NCI-H69 (cell line): ENCODE measurements around the gene CDH3.

Experiments used
- DNase-seq: peaks from one replicate; lab custom pipeline; 2025; lab: John Stamatoyannopoulos, UW

CDH3 gene

DNA sequence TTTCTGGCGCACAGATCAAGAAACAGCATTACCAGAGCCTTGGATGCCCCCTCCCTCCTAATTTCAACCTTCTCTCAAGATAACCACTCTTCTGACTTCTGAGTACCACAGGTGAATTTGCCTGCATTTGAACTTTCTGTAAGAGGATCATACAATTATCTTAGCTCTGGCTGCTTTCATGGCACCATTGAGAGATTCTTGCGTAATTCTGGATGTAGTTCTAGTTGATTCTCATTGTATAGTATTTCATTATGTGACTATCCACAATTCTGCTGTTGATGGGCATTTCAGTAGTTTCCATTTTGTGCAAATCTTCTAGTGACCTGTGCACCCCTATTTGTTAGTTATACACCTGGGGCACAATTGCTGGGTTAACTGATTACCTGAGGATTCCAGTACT lies 7.5 kb downstream of the CDH3 start:
- no peak for DNase-seq

- DNase-seq = no peak
Observed at GRCh38 chr16:68655806-68656205, 10.7 kb downstream of the CDH3 start.

DNA sequence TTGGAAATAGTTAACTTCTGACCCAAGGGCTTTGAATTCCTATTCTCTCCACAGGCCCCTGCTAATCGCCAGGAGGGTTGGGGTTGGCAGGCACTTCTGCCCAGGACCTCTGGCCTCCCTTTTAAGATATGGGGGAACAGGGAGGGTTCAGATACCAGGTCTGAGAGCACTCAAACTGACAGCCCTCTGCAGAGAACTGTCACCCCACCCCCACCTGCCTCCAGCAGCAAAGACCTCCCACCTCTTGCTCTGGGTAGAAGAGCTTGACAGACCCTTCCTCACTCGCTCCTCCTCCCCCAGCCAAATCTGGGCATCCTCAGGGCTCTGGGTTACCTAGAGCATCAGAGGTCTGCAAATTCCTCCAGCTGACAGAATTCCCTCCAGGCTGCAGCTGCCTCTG lies 11.6 kb downstream of the CDH3 start:
- no peak for DNase-seq

GRCh38 chr16:68658341-68658973 lies 13.3 kb downstream of the CDH3 start:
- no peak for DNase-seq

- DNase-seq = no peak
Observed at GRCh38 chr16:68658974-68659360, 13.9 kb downstream of the CDH3 start.

DNA sequence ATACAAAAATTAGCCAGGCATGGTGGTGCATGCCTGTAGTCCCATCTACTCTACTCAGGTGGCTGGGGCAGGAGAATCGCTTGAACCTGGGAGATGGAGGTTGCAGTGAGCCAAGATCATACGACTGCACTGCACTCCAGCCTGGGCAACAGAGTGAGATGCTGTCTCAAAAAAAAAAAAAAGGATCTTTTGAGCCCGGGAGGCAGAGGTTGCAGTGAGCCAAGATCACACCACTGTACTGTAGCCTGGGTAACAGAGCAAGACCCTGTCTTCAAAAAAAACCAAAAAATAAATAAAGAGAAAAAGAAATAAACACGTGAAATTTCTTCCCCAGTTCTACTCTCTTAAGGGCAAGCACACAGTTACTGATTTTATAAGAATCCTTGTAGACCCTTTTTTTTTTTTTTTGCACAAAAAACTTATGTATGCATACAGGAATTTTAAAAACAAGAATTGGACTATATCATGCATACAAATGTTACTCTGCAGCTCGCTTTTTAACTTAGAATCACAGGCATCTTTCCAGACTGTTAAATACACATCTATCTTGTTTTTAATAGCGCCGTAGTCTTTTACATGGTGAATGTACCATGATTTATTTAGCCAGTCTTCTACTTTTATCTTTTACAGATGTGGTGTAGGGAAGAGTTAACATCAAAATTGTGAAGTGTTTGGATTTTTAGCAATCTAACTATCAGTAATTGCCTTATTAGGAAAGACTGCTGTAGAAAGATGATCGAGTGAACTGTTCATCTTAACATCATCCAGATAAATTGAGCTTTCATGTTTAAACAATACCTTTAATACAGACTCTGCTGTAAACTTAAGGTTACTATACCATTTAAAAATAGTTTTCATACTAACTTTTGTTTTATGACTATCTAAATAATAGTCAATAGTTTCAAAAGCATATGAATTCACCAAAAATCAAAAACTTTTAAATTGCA lies 14.6 kb downstream of the CDH3 start:
- no peak for DNase-seq

- no peak for DNase-seq
Observed at GRCh38 chr16:68660359-68660795, 15.3 kb downstream of the CDH3 start.

DNA sequence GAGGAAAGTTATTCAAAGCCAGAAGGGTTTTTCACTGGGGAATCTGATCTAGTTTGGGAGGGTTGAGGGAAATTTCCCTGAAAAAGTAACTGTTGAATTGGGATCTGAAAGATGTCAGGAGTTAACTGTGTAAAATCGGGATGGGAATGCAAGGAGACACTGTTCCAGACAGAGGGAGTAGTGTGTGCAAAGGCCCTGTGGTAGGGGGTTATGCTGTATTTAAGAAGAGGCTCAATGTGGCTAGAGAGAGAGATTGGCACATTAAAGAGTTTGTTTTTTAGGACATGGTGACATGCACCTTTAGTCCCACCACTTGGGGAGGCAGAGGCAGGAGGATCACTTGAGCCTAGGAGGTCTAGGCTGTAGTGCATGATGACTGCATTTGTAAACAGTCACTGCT lies 16.9 kb downstream of the CDH3 start:
- no peak for DNase-seq

DNA sequence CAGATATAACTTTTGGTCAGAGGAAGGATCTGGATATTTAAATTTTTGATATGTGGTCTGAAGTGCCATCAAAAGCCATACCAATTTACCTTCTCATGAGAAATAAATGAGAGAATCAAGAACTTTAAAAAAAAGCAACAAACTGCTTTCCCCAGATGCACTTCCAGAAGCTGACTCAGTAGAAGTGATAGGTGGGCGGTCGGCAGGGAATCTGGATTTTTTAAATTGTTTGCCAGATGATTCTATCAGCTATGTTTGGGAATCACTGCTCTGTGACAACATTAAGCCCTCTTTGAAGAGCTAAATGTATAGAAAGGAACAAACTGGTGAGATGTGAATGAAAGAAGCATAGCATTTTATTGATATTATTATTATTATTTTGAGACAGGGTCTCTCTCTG lies 19.2 kb downstream of the CDH3 start:
- no peak for DNase-seq

DNA sequence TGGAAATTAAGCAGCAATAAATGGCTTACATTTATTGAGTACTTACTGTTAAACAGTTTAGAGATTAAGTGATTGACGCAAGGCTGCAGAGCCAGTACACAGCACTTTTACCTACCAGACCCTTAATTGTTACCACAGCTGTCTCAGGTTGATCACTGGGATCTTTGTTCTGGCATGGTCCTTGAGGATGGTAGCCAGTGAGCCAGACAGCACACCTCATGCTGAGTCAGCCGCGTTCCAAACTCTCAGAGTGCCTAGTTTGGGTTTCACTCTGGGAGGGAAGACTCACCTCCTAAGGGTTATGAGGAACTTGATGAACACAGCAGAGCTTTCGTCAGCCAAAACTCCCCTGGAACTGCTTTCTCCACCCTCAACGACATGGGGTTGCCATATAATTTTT lies 20.4 kb downstream of the CDH3 start:
- no peak for DNase-seq

DNA sequence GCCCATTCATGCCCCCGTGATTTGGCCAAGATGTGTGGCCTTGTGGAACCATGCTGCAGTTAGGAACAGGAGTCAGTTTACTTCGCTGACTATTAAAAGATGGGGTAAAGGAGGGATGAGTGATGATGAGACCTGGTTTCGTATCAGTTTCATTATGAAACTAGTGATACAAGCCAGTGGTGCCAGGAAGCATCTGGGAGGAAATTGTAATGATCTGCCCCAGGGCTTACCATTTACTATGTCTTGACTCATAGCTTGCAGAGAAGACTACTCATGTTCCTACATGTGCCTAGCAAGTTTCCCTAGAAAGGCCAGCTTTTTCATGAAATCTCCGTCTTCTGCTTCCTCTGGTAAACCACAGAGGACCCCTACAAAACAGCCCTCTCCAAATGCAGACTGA lies 23.2 kb downstream of the CDH3 start:
- DNase-seq = no peak

DNA sequence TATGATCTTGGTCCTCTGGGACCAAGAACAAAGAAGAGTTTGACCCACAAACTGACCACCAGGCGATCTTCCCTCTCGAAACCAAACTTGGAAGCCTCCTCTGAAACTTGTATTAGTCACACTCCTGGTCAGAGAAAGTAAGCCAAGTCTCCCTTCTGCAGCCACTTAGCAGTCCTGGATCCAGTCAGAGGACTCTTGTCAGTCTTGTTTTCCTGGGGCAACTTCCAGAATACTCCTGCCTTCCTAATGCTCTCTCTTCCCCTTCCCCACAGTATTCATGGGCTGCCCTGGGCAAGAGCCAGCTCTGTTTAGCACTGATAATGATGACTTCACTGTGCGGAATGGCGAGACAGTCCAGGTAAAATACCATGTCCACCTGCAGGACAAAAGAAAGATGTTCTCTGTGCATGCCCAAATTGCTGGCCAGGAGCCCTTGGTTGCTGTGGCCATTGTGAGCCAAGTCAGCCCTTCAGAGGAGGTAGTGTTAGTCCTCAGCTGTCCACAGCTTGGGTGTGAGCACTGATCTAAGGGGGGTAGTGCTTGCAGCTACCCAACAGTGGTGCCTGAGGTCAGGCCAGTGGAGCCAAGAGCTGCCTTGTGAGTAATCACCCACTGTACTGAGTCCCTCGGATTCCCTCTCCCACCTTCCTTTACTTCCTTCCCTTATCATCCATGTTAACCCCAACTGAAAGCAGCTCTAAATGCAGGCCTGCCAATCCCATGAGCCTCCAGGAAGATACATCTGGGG lies 31.2 kb downstream of the CDH3 start:
- no peak for DNase-seq

DNA sequence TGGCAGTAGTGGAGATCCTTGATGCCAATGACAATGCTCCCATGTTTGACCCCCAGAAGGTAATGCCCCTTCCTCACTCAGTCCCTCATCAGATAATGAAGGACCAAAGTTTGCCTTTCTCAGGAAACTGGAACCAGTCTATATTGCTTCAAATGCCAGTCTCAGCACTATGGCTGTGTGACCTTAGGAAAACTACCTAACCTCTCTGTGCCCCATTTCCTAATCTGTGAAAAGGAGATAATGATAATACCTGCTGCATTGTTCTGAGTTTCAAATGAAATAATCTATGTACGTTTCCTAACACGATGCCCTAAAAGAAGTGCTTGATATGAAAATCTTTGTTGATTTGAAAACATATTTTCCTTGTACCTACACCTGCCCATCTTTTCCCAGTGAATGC lies 35.9 kb downstream of the CDH3 start:
- no peak for DNase-seq

DNA sequence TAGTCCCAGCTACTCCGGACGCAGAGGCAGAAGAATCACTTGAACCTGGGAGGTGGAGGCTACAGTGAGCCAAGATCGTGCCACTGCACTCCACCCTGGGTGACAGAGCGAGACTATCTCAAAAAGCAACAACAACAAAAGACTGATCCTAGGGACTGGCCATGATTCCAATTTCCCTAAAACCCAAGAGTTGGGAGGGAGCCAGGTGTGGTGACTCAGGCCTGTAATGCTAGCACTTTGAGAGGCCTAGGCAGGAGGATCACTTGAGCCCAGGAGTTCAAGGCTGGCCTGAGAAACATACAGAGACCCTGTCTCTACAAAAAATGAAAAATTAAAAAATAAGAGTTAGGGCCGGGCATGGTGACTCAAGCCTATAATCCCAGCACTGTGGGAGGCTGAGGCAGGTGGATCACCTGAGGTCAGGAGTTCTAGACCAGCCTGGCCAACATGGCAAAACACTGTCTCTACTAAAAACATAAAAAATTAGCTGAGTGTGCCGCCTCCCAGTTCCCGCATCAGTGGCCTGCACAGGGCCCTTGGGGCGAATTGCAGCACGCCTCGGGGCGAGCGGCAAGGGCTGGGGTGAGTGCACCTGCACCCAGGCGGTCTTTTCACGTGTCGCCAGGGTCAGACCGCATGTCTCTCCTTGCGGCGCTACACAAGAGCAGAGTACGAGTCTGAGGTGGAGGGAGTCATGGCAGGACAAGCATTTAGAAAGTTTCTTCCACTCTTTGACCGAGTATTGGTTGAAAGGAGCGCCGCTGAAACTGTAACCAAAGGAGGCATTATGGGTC lies 40.8 kb downstream of the CDH3 start:
- no peak for DNase-seq

DNA sequence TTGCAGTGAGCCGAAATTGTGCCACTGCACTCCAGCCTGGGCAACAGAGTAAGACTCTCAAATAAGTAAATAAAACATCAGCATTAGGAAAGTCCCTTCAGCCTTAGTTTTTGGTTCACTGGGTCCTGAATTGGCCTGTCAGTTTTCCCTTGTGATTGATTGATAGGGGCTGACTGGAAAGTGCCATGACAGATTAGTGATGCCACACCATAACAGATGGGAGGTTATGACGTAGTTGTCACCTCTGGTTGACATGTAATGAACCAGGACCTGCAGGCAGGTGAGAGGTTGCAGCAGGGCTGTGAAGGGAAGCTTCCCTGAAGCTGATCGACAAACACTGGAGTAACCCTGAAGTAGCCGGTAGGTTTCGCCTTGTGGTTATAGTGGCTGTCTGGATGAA lies 41.8 kb downstream of the CDH3 start:
- DNase-seq = no peak

- no peak for DNase-seq
Observed at GRCh38 chr16:68689921-68690320, 44.8 kb downstream of the CDH3 start.

DNA sequence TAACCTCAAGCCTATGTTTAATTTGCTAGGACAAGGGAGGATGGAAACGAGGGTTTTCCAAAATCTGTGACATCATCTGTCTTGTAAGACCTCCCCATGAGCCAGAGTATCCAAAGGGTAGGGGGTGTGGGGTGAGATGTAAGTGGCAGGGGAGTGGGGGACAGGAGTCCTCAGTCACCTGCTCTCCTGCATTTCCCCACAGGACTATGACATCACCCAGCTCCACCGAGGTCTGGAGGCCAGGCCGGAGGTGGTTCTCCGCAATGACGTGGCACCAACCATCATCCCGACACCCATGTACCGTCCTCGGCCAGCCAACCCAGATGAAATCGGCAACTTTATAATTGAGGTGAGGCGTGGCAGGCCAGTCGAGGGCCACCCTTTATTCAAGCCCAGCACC lies 50.5 kb downstream of the CDH3 start:
- no peak for DNase-seq

GRCh38 chr16:68696514-68696913 lies 51.4 kb downstream of the CDH3 start:
- DNase-seq = peak; percentile 64

GRCh38 chr16:68698091-68698490 lies 53.0 kb downstream of the CDH3 start:
- no peak for DNase-seq

DNA sequence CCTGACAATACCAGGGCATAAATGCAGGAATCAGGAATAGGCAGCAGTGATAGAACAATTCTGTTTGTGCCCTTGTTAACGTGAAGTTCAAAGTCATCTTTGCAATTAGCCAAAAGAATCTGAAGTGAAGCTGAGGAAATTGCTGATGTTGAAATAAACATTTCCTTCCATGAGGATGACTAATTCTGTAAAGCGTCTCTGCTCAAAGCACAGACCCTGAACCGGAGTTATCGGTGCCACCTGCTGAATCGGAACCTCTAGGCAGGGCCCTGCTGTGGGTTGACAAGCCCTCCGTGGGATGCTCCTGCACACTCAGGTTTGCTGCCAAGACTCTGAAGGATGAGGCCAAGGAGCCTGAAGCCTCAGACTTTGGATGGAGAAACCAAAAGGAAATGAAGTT lies 55.0 kb downstream of the CDH3 start:
- DNase-seq = no peak

DNA sequence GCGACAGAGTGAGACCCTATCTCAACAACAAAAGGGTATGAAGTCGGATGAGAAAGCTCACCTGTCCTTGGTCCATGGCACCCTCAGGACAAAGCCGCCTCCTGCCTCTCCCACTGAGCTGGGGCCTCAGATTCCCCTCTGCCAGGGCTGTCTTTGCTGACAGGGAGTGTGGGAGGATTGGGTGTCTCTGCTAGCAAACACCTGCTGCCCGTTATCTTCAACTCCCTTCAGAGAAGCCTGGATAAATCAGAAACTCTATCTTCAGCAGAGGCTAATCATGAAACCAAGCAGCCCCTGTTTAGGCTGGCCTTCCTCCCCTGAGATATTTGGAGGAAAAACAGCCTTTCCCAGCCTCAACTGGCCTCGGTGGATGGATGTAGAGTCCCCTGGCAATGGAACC lies 55.7 kb downstream of the CDH3 start:
- no peak for DNase-seq
